ENCODE measurements around the gene ZNF273. TPM values are rescaled to one million over a fixed set of nuclear protein-coding genes. Genes with fewer than 3 reads are reported as not detected.
A peak's percentile ranks its signal among the peaks of the same experiment; 100 is the strongest.
"Not testable (repeated sequence)": the region's sequence is repeated elsewhere in the genome, so short reads cannot be mapped to it uniquely, and the experiment has no call there.

Gene ZNF273
- total RNA-seq, 1 donor = 5.1 TPM

DNA sequence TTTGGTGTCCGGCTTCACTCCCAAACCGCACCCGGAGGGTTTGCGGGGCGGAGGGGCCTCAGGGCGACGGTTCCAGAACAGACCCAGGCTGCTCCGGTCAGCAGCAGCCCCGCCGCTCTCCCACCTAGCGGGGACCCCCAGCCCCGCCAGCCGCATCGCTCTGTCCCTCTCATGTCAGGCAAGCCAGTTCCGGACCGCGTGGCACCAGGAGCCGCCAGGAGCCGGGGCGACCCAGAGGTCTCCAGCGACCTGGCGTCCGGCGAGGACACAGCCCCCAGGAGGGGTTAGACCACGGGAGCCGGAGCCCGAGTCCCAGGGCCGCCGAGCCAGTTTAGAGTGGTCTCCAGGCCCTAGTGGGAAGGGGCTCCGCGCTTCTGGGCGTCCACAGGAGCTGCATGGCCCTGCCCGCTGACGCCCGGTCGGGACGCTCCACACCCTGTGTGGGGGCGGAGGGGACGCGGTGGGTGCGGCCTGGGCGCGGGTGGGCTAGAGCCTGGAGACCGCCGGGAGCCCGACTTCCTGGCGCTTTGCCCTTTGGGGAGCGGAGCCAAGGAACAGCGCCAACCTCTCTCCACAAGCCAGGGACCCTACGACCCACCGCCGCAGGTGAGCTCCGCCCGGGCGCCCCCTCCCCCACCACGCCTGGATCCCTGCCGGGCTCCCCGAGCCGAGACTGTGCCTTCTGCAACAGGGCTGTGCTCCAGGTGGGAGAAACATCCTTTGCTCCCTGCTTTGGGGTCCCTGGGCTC, 44.4 kb downstream of the ZNF273 start:
- no peak for DNase-seq (ENCODE audit: insufficient read length, low spot score, missing footprints)
- no peaks in the 10 kb centered on the region for H3K4me1 ChIP-seq (ENCODE audit: insufficient read depth, low read length)
- H3K4me3 ChIP-seq (ENCODE audit: insufficient read depth, low read length) = peak overlapping the region; percentile 22
- H3K27ac ChIP-seq (ENCODE audit: low read depth, low read length) = no peak overlapping the region
- H3K9me3 ChIP-seq (ENCODE audit: low read depth, low read length) = no peaks in the 10 kb centered on the region
- no peaks in the 10 kb centered on the region for H3K79me2 ChIP-seq (ENCODE audit: insufficient read depth, low read length)
- no peaks in the 10 kb centered on the region for H4K20me1 ChIP-seq (ENCODE audit: insufficient read depth, low read length)
- H2AFZ ChIP-seq (ENCODE audit: low read length) = no peak overlapping the region
- peaks cover 22% of the 10 kb centered on the region for H3K27me3 ChIP-seq (ENCODE audit: insufficient read depth, low read length)
- H3K36me3 ChIP-seq (ENCODE audit: insufficient read depth, low read length) = no peaks in the 10 kb centered on the region
- no peak for TF ChIP-seq CTCF (IDR thresholded peaks at IDR 0.05; ENCODE audit: extremely low read depth, low read depth, low read length)
- no peak overlapping the region for H3K4me2 ChIP-seq (ENCODE audit: insufficient read depth, low read length)

GRCh38 chr7:64948774-64949173, 45.7 kb downstream of the ZNF273 start:
- not testable (repeated sequence) for H2AFZ ChIP-seq (ENCODE audit: low read length); H3K4me1 ChIP-seq (ENCODE audit: insufficient read depth, low read length); H4K20me1 ChIP-seq (ENCODE audit: insufficient read depth, low read length); H3K36me3 ChIP-seq (ENCODE audit: insufficient read depth, low read length); DNase-seq (ENCODE audit: insufficient read length, low spot score, missing footprints); H3K27ac ChIP-seq (ENCODE audit: low read depth, low read length); H3K79me2 ChIP-seq (ENCODE audit: insufficient read depth, low read length); H3K4me3 ChIP-seq (ENCODE audit: insufficient read depth, low read length); H3K4me2 ChIP-seq (ENCODE audit: insufficient read depth, low read length); H3K9me3 ChIP-seq (ENCODE audit: low read depth, low read length)
- H3K27me3 ChIP-seq (ENCODE audit: insufficient read depth, low read length) = peaks cover 22% of the 10 kb centered on the region

DNA sequence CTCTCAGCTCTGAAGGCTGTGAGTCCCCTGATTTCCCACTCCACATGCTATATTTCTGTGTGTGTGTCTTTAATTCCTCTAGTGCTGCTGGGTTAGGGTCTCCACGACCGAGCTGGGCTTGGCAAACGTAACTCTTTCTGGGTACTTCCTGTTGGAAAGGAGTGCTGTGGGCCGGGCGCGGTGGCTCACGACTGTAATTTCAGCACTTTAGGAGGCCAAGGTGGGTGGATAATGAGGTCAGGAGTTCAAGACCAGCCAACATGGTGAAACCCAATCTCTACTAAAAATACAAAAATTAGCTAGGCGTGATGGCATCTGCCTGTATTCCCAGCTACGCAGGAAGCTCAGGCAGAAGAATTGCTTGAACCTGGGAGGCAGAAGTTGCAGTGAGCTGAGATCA, 47.6 kb downstream of the ZNF273 start:
- H3K9me3 ChIP-seq (ENCODE audit: low read depth, low read length) = not testable (repeated sequence)

GRCh38 chr7:64951250-64951848, 48.3 kb downstream of the ZNF273 start:
- no peaks in the 10 kb centered on the region for H3K79me2 ChIP-seq (ENCODE audit: insufficient read depth, low read length)
- no peaks in the 10 kb centered on the region for H3K4me1 ChIP-seq (ENCODE audit: insufficient read depth, low read length)
- H3K27me3 ChIP-seq (ENCODE audit: insufficient read depth, low read length) = peaks cover 18% of the 10 kb centered on the region
- H2AFZ ChIP-seq (ENCODE audit: low read length) = no peak overlapping the region
- peak; percentile 86 for DNase-seq (ENCODE audit: insufficient read length, low spot score, missing footprints)
- H3K4me3 ChIP-seq (ENCODE audit: insufficient read depth, low read length) = no peak overlapping the region
- TF ChIP-seq CTCF (IDR thresholded peaks at IDR 0.05; ENCODE audit: extremely low read depth, low read depth, low read length) = peak; percentile 73
- no peaks in the 10 kb centered on the region for H4K20me1 ChIP-seq (ENCODE audit: insufficient read depth, low read length)
- no peak overlapping the region for H3K27ac ChIP-seq (ENCODE audit: low read depth, low read length)
- no peaks in the 10 kb centered on the region for H3K9me3 ChIP-seq (ENCODE audit: low read depth, low read length)
- no peak overlapping the region for H3K4me2 ChIP-seq (ENCODE audit: insufficient read depth, low read length)
- no peaks in the 10 kb centered on the region for H3K36me3 ChIP-seq (ENCODE audit: insufficient read depth, low read length)

More for the DNA sequence above, 47.6 kb downstream of the ZNF273 start:
- H3K4me3 ChIP-seq (ENCODE audit: insufficient read depth, low read length); H3K27ac ChIP-seq (ENCODE audit: low read depth, low read length); H3K4me2 ChIP-seq (ENCODE audit: insufficient read depth, low read length); H4K20me1 ChIP-seq (ENCODE audit: insufficient read depth, low read length); H3K4me1 ChIP-seq (ENCODE audit: insufficient read depth, low read length); H3K36me3 ChIP-seq (ENCODE audit: insufficient read depth, low read length); DNase-seq (ENCODE audit: insufficient read length, low spot score, missing footprints); H3K79me2 ChIP-seq (ENCODE audit: insufficient read depth, low read length); H2AFZ ChIP-seq (ENCODE audit: low read length): not testable (repeated sequence)
- peaks cover 22% of the 10 kb centered on the region for H3K27me3 ChIP-seq (ENCODE audit: insufficient read depth, low read length)
